K562 (cell line): ENCODE measurements around the gene ITK. TPM values are rescaled to one million over a fixed set of nuclear protein-coding genes. Genes with fewer than 3 reads are reported as not detected.

ENCODE experiments used
- ATAC-seq: fragments of 200-7000 bp; cut with Tn5 transposase; 3 replicates; pipeline ENCODE4 v1.9.1; 2020; ENCODE audit warnings: moderate library complexity
- BruUV-seq: library from RNA; stranded (reverse); fragments of 400-500 nt; replicated peaks from 2 replicates; lab custom pipeline; 2021; lab: Mats Ljungman, UMichigan
- CTCF ChIA-PET: fragments of 300-600 bp; formaldehyde crosslinking; extraction: SDS; loops from one replicate; lab custom pipeline; 2021; ENCODE audit warnings: low intra/inter-chr PET ratio; lab: Yijun Ruan, JAX
- POLR2A ChIA-PET: fragments of 300-600, 350-650 bp; sonication (Branson Sonifier 250); formaldehyde crosslinking; extraction: SDS; loops from one replicate; lab custom pipeline; 2021; ENCODE audit warnings: antibody characterized with exemption, inconsistent platforms; lab: Yijun Ruan, JAX
- DNase-seq, 4 experiments: peaks; one replicate each; pipeline versions ENCODE4 v3.0.0 to v3.0.0-alpha.2; 2011 to 2018; ENCODE audit warnings: low spot score in 3 of 4, mixed read lengths in 3 of 4; ENCODE audit errors: extremely low read depth in 1 of 4
- FAIRE-seq: peaks from 2 replicates; lab custom pipeline; 2011; peaks lifted over from hg19 to GRCh38; lab: Jason Lieb, UNC
- H2AFZ ChIP-seq: 2 replicates; pipeline ENCODE4 v1.6.0; 2011; ENCODE audit warnings: low read depth, low read length, control low read depth, inconsistent platforms
- H3K27ac ChIP-seq: fragments of 200-600 bp; 3 replicates; pipeline ENCODE4 v1.8.0; 2011; ENCODE audit warnings: low read depth, mild to moderate bottlenecking, control low read depth, inconsistent platforms, low read length, moderate library complexity, mixed read lengths; ENCODE audit errors: extremely low read depth
- H3K27me3 ChIP-seq, 2 experiments: fragments of 300-600 bp in 1 of 2; 2 replicates in 1 of 2; 3 replicates in 1 of 2; pipeline versions ENCODE4 v1.6.0 to v1.8.0; 2011; ENCODE audit warnings: inconsistent platforms in 2 of 2, low read length in 2 of 2, mild to moderate bottlenecking in 1 of 2, mixed read lengths in 1 of 2, moderate library complexity in 1 of 2; ENCODE audit not compliant: control insufficient read depth in 2 of 2, insufficient read depth in 2 of 2
- H3K36me3 ChIP-seq: fragments of 300-600 bp; 3 replicates; pipeline ENCODE4 v1.8.0; 2011; ENCODE audit warnings: mild to moderate bottlenecking, low read length, inconsistent platforms; ENCODE audit not compliant: control insufficient read depth, insufficient read depth
- H3K4me1 ChIP-seq, 2 experiments: fragments of 200-600 bp in 1 of 2; replicated peaks in 1 of 2; 2 replicates in 1 of 2; 3 replicates in 1 of 2; pipeline versions ENCODE4 v1.5.1 to v1.8.0; 2011; ENCODE audit warnings: inconsistent platforms in 2 of 2, low read length in 2 of 2, mild to moderate bottlenecking in 1 of 2, mixed read lengths in 1 of 2, moderate library complexity in 1 of 2; ENCODE audit not compliant: control insufficient read depth in 2 of 2, insufficient read depth in 2 of 2
- H3K4me2 ChIP-seq: 2 replicates; pipeline ENCODE4 v1.6.1; 2011; ENCODE audit warnings: low read length, control low read depth, inconsistent platforms, mixed read lengths; ENCODE audit not compliant: insufficient read depth
- H3K4me3 ChIP-seq: fragments of 200-600 bp; sonication (generic), shearing (Covaris generic); 2 replicates; pipeline ENCODE4 v1.5.1; 2016; ENCODE audit warnings: control low read depth, inconsistent platforms
- H3K79me2 ChIP-seq: fragments of 200-600 bp; 3 replicates; pipeline ENCODE4 v1.8.0; 2011; ENCODE audit warnings: low read length, inconsistent platforms; ENCODE audit not compliant: control insufficient read depth, insufficient read depth
- H3K9ac ChIP-seq, 2 experiments: 2 replicates each; pipeline versions ENCODE4 v1.6.0 to v1.6.1; 2011; ENCODE audit warnings: low read depth in 2 of 2, low read length in 2 of 2, control low read depth in 1 of 2, inconsistent platforms in 1 of 2, mild to moderate bottlenecking in 1 of 2, mixed read lengths in 1 of 2; ENCODE audit not compliant: insufficient read depth in 1 of 2
- H3K9me1 ChIP-seq: one replicate; pipeline ENCODE4 v1.6.0; 2011; ENCODE audit warnings: inconsistent platforms, mild to moderate bottlenecking, low read length, moderate library complexity; ENCODE audit not compliant: control insufficient read depth, insufficient read depth
- H3K9me3 ChIP-seq: replicated peaks from 2 replicates; pipeline ENCODE4 v1.5.1; 2011; ENCODE audit warnings: low read depth, low read length, inconsistent platforms; ENCODE audit not compliant: control insufficient read depth, insufficient read depth
- H4K20me1 ChIP-seq: replicated peaks from 2 replicates; pipeline ENCODE4 v1.6.1; 2011; ENCODE audit warnings: low read length, inconsistent platforms, mixed read lengths; ENCODE audit not compliant: control insufficient read depth, insufficient read depth
- EGR1 ChIP-seq: fragments of 450-650 bp; conservative IDR thresholded peaks from 2 replicates; pipeline ENCODE4 v1.6.1; 2017; ENCODE audit warnings: mild to moderate bottlenecking
- FOSL1 ChIP-seq: fragments of 200-800 bp; sonication (Bioruptor generic); conservative IDR thresholded peaks from 2 replicates; pipeline ENCODE4 v1.6.1; 2016; ENCODE audit warnings: missing genetic modification characterization, missing compliant biosample characterization
- MAFG ChIP-seq: fragments of 450-650 bp; conservative IDR thresholded peaks from 2 replicates; pipeline ENCODE4 v1.6.1; 2016; ENCODE audit warnings: missing genetic modification characterization, missing compliant biosample characterization
- MTA3 ChIP-seq: fragments of 450-650 bp; formaldehyde crosslinking; IDR thresholded peaks from 2 replicates; pipeline ENCODE4 v1.6.1; 2017; ENCODE audit warnings: mild to moderate bottlenecking, borderline replicate concordance
- NR1H2 ChIP-seq: sonication (generic); formaldehyde crosslinking; IDR thresholded peaks from 2 replicates; pipeline ENCODE4 v1.4.0; 2020; ENCODE audit warnings: mild to moderate bottlenecking, missing genetic modification reagents
- NR4A1 ChIP-seq, 2 experiments: fragments of 250-450 bp in 1 of 2; fragments of 450-650 bp in 1 of 2; sonication (Bioruptor Pico) in 1 of 2; IDR thresholded peaks; 2 replicates each; pipeline versions ENCODE4 v1.4.0 to v1.6.1; 2016 to 2020; ENCODE audit warnings: mild to moderate bottlenecking in 2 of 2, missing compliant biosample characterization in 1 of 2, missing genetic modification characterization in 1 of 2, moderate library complexity in 1 of 2
- SP2 ChIP-seq: IDR thresholded peaks from 2 replicates; pipeline ENCODE4 v1.6.1; 2011; ENCODE audit warnings: mild to moderate bottlenecking, low read depth, low read length, moderate library complexity; ENCODE audit not compliant: poor library complexity, severe bottlenecking; ENCODE audit errors: extremely low read depth
- ZNF561 ChIP-seq: fragments of 450-650 bp; formaldehyde crosslinking; conservative IDR thresholded peaks from 2 replicates; pipeline ENCODE4 v1.4.0; 2020; ENCODE audit warnings: mild to moderate bottlenecking, moderate library complexity
- WGBS: fragments of 100-300 bp; shearing (Covaris generic); methylation state at CpG from one replicate; pipeline ENCODE4 v1.1.6; 2016; ENCODE audit warnings: low coverage, mixed read lengths; ENCODE audit not compliant: insufficient coverage; ENCODE audit errors: missing lambda C conversion rate; 5-methylcytosine and 5-hydroxymethylcytosine counted together
- in situ Hi-C: fragments of 300-500 bp; cut with MboI; formaldehyde crosslinking; loops from 4 replicates; pipeline ENCODE4 v1.15.0; 2018; ENCODE audit warnings: inconsistent platforms, mixed read lengths
- intact Hi-C: fragments of 100-400 bp; cut with micrococcal nuclease; formaldehyde crosslinking; loops from 2 replicates; pipeline ENCODE4 v1.14.2; 2022
- polyA plus RNA-seq, 8 experiments: library from polyadenylated mRNA; depleted of rRNA in 4 of 8; stranded (reverse) in 5 of 8; unstranded in 3 of 8; fragments of >200 nt; fragmentation: Nextera tagmentation in 2 of 8; fragmentation: Illumina TruSeq in 1 of 8; extraction: Ambion mirVana in 2 of 8; extraction: Trizol in 1 of 8; gene quantifications; 2 replicates each; pipeline versions ENCODE4 v1.2.1 to v1.2.3, GENCODE V29; 2011 to 2014; ENCODE audit warnings: inconsistent platforms in 1 of 8, missing spikeins in 1 of 8
- total RNA-seq, 7 experiments: library from RNA; depleted of rRNA in 6 of 7; stranded (reverse); fragments of >200 nt in 6 of 7; fragmentation: Illumina TruSeq in 2 of 7; extraction: Trizol in 2 of 7; gene quantifications; 2 replicates each; pipeline versions ENCODE4 v1.2.1 to v1.2.3, GENCODE V29; 2011 to 2021; ENCODE audit warnings: low replicate concordance in 1 of 7

The ITK gene
- total and polyA plus RNA-seq, 9 of the 15 experiments (the other 6 are each of a cell fraction or from before 2014, with no cell fraction given), result 0.04 to 0.75 TPM; not detected in 7

DNA sequence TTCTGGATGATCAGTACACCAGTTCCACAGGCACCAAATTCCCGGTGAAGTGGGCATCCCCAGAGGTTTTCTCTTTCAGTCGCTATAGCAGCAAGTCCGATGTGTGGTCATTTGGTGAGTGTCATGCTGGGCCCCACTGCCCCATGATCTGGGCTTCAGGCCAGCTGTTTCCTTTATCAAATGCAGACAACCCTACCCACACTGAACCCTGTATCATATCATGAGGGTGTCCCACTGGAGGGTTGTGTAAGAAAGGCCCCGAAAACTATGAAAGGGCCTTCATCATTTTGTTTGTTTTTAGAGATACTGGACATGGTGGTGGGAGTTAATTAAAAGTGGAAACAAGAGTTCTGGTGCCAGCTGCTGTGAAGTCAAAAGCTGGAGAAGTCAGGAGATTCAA is 65.2 kb downstream of the ITK start:
- Histone ChIP-seq H3K27me3 (no peaks in the 10 kb centered on the region), H3K27ac (no peak overlapping the region), H3K79me2 (no peaks in the 10 kb centered on the region), H3K9ac (no peak overlapping the region), H4K20me1 (no peaks in the 10 kb centered on the region), H3K4me2 (no peak overlapping the region), H3K4me1 (no peaks in the 10 kb centered on the region; a peak in 1 of 5 replicates), H3K9me3 (no peaks in the 10 kb centered on the region), H3K4me3 (no peak overlapping the region), H3K9me1 (no peaks in the 10 kb centered on the region), H3K36me3 (no peaks in the 10 kb centered on the region), H2AFZ (no peak overlapping the region)
- BruUV-seq, result no TSS peak
- intact Hi-C loops, result no loop called here
- ChIA-PET POLR2A (no interaction called here), CTCF (no interaction called here)
- DNase-seq, result no peak
- no peak for ATAC-seq
- no peak for TF ChIP-seq SP2
- TF ChIP-seq FOSL1 (tag), result 0 out of 2 replicates have a peak, but pooled peaks have one; percentile 11
- 0 out of 2 replicates have a peak, but pooled peaks have one; percentile 0 for TF ChIP-seq MAFG (tag)
- TF ChIP-seq MTA3, result no peak
- WGBS, result 0% methylated on average over 4 of the region's 4 CpGs
- FAIRE-seq, result no peak
- in situ Hi-C loops, result loop anchor here (10.0 kb wide), 1 partner anchor 229 kb away; no protein-coding TSS in a partner anchor

DNA sequence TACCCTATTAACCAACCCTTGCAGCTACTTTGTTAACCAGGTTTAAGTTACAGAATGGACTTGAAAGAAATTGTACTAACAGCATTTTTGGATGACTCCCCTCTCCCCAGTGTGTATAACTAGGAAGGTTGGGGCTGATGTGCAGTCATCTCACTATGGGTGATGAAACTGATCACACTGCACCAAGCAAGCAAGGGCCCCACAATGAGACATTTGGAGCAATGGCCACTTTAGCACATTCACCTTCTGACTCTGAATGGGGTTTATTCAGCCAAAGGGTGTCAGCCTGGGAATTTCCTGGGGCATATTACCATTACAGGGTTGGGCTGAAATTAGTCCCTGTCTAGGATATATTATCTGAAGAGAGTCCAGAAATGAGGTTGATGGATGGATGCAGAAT is 66.6 kb downstream of the ITK start:
- intact Hi-C loops (no loop called here), in situ Hi-C loops (loop anchor here (10.0 kb wide), 1 partner anchor 228 kb away; no protein-coding TSS in a partner anchor)
- no peak overlapping the region for H3K4me3 ChIP-seq
- no TSS peak for BruUV-seq
- no peak overlapping the region for H2AFZ ChIP-seq
- POLR2A ChIA-PET, result no interaction called here
- no peak overlapping the region for H3K4me2 ChIP-seq
- H3K4me1 ChIP-seq, result no peaks in the 10 kb centered on the region; a peak in 1 of 5 replicates
- H3K36me3 ChIP-seq, result no peaks in the 10 kb centered on the region
- FAIRE-seq, result no peak
- no peaks in the 10 kb centered on the region for H3K9me3 ChIP-seq
- no peak overlapping the region for H3K27ac ChIP-seq
- CTCF ChIA-PET, result no interaction called here
- H3K27me3 ChIP-seq, result no peaks in the 10 kb centered on the region
- H3K9ac ChIP-seq, result no peak overlapping the region
- ATAC-seq, result no peak
- no peak for DNase-seq
- TF ChIP-seq ZNF561 (CRISPR knock-in tag) (no peak), NR4A1 (CRISPR knock-in tag; IDR thresholded peaks at IDR 0.05) (no peak), NR4A1 (tag; IDR thresholded peaks at IDR 0.05) (no peak), EGR1 (no peak), NR1H2 (CRISPR knock-in tag) (no peak)
- TF ChIP-seq, all 486 proteins: peak for 0
- Histone ChIP-seq H4K20me1 (no peaks in the 10 kb centered on the region), H3K9me1 (no peaks in the 10 kb centered on the region), H3K79me2 (no peaks in the 10 kb centered on the region)
